Measurements from ENCODE around the gene PTCHD4.
A peak's percentile ranks its signal among the peaks of the same experiment; 100 is the strongest.
"Not testable (repeated sequence)": the region's sequence is repeated elsewhere in the genome, so short reads cannot be mapped to it uniquely, and the experiment has no call there.

Gene PTCHD4

DNA sequence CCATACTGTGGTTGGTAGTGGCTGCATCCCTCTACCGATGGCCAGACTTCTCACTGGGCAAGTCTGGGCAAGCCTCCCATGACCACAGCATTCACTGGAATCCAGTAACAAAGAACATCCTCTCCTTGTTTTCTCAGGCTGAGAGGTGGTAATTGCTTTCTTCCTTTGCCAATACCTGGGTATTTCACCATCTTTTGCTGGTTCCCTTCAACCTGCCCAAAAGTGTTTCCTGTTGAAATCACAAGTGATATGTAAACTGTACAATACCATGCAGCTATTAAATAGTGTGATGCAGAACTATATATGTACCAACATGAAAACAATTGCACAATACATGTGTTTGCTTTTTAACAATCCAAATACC, at the start of gene PTCHD4:
Gene PTCHD4 (minus strand): TSS at position 55 of the 364 bp plus-strand sequence. CDS start 42,240 bp downstream, outside the sequence.
- DNase-seq, result no peak

DNA sequence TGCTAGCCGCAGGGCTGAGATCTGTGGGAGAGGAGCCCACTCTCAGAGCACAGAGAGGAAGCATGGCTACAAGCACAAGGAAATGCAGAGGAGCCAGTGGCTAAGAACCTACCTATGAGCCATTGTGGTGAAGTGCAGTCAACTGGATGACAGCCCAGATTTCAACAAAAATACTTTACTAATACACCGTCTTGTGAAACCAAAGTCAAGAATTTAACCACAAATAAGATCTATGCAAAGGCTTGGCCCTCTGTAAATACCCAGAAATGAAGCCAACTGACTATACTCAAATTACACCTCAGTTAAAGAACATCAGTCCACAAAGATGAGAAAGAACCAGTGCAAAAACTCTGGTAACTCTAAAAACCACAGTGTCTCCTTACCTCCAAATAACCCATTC, 40.1 kb upstream of the PTCHD4 start:
- no peak for DNase-seq

DNA sequence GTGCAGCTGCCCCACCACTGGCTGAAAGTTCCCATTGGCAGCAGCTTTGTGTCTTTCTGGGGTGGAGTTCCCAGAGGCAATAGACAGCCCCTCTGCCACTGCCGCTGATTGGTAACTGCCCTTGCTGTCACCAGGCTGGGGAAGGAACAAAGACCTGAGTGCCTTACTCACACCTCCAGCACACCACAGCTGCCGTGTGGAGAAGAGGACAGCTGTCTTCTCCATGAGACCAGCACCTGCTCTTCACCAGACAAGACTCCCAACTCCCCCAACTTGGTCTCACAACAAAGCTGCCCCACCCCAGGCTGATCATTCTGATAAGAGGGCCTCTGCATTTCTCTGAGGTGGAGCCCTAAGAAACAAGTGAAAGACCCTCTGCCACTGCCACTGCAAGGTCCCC, 39.7 kb upstream of the PTCHD4 start:
- no peak for DNase-seq

DNA sequence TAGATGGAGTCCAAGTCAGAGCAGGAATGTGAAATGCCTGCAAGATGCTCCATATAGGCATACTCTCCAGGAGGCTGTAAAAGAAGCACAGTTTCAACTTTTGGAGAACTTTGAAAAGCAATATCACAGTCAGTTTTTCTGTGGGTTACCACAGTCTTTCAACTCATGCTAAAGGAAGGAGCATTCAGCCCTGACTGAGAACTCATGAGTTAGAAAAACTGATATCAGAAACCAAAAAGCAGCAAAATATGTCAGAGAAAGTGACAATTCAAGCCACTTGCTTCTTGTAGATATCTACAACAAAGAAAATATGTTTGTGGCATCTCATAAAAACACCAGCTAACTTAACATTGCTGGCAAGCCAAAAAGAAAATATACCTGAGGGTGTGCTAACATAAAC, 36.1 kb upstream of the PTCHD4 start:
- DNase-seq, result no peak

DNA sequence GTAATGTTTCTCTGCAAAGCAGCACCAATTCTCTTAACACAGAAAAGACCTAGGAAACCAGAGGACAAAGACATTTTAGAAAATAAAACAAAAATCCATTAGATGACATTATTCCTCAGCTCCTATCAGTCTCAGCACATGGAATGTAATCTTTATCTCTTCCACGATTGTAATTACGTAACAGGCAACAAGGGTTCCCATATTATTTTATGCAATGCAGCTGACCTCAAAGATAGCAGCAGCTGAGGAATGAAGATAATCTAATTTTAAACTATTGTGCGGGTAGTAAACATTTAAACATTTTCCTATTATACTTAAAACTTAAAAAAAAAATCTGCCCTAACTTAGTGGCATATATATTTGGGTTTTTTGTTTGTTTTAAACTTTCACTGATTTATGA, 33.0 kb upstream of the PTCHD4 start:
- DNase-seq, result peak; percentile 6

DNA sequence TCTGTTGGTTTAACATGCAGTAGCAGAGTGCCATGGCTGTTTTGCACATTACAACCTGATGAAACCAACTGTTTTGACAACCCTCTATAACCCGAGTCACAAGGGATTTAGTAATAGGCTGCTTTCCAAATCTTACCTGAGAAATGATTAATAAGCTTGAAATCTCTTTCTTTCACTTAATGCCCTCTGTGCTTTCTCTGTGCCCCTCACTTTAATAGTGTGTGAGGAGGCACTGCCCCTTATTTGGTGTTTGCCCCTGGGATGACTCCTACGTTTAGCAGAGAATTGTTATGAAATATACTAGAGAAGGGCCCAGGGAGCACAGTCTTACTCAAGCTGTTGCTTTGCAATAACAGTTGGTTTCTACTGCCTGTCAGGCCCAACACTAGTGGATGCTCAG, 31.0 kb upstream of the PTCHD4 start:
- no peak for DNase-seq

DNA sequence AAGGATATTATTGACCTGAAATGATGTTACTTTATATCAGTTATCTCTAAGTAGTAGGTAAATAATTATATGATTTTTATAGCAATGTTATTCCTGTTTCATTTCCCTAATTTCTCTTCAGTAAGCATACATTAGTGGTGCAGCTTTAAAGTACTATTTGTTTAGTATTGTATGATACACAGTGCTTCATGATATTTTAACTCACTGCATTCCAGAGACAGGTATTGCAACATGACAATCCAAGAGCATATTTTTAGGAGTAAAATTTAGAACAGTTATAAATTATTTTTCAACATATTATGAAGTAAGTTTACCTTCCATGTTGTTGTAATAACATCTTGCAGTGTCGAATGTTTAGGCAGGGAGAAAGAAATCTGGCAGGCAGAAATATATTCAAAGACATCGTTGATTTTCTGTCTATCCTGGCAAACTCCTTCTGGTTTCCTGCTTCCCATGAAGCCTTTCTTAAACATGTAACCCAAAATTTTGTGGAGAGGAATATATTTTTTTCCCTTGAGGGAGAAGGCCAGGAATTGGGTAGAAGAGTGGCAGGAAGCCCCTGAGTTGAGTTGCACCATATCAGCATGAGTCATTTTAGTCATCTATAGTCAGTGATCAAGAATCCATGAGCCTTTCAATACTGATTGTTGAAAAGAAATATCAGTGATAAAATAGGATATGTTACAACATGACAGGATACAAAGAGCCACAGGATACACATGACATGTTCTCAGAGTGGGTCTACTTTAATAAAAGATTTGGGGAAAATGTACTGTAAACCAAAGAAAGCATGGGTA, 29.0 kb upstream of the PTCHD4 start:
- no peak for DNase-seq

DNA sequence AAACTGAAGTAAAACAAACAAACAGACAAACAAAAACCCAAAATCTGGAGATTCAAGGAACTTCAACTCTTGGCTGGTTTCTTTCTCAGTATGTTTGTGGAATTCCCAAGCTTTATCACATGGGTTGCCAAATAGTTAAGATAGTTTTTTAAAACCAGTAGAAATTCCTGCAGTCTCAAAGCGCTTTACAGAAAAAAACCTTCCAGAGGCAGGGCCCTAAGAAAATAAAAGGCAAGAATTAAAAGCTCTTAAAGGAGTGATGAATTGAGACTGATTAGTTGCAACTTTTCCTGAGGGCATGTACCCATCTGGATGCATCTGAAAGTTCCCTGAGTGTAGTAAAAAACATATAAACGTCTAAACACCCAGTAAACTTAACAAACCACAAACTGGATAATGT, 25.9 kb upstream of the PTCHD4 start:
- DNase-seq, result no peak

DNA sequence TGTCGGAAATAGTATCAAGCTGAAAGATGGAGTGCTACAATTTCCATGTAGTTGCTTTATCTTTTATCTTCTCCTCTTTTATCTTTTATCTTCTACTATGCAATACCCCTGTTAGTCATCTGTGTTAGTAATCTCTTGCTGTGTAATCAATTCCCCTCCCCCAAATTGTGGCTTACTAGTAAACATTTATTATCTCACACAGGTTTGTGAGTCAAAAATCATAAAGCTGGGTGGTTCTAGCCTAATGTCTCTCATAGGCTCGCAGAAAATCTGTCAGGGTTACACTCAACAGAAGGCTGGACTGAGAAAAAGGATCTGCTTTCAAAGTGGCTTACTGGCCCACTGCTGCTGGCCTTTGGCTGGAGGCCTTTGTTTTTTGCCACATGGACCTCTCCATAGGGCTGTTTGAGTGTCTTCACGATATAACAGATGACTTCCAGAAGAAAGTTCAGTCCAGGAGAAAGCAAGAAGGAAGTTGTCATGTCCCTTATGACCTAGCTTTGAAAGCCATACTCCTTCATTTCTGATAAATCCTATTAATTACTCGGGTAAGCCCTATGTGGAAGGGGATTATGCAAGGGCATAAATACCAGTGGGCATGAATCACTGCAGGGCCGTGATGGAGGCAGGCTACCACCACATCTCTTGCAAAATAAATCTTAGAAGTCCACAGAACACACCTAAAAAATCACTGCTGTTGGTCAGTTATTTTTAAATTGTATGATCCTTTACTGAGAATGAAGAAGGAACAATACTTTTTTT, 24.5 kb upstream of the PTCHD4 start:
- DNase-seq, result no peak

DNA sequence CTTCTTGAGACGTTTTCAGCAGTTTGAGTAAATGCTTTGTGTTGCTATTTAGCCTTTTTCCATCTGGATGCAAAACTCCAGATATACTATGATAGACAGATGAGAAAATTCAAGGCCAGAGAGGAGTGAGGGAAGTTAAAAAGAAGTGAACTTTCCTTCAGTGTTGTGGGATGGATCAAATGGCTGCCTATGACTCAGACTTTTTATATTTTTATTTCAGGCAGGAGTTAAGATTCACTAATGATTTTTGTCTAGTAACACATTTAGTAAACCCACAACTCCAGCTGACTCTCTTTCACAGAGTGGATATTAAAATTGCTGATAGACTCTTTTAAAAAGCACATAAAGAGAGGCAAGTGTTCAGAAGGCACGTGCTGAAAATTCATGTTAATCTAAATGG, 23.2 kb upstream of the PTCHD4 start:
- no peak for DNase-seq

DNA sequence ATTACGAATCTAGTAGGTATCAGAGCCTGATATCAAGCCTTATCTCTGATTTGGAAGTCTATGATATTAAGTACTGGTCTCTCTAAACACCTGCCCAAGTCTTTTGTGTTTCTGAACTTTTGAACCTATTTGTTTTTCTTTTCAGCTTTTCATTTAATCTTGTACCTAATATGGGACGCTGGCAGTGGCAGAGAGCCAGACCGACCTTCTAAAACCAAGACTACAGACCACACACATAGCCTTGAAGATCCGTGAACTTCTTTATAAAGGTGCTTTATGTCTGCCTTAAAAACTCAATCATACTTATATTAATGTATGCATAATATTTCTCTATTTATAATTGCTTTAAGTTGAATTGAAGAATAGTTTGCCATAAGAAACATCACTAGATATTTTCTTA, 12.6 kb upstream of the PTCHD4 start:
- DNase-seq, result no peak

DNA sequence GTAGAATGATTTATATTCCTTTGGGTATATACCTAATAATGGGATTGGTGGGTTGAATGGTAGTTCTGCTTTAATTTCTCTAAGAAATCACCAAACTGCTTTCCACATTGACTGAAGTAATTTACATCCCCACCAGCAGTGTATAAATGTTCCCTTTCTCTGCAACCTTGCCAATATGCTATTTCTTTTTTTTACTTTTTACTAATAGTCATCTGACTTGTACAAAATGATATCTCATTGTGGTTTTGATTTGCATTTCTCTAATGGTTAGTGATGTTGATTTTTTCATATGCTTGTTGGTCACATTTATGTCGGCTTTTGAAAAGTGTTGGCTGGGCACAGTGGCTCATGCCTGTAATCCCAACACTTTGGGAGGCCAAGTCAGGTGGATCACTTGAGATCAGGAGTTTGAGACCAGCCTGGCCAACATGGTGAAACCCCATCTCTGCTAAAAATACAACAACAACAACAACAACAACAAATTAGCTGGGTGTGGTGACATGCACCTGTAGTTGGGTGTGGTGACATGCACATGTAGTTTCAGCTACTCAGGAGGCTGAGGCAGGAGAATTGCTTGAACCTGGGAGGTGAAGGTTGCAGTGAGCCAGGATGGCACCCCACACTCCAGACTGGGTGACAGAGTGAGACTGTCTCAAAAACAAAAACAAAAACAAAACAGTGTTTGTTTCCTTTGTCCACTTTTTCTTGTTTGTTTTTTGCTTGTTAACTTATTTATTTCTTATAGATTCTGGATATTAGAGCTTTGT, 11.2 kb upstream of the PTCHD4 start:
- DNase-seq, result not testable (repeated sequence)

DNA sequence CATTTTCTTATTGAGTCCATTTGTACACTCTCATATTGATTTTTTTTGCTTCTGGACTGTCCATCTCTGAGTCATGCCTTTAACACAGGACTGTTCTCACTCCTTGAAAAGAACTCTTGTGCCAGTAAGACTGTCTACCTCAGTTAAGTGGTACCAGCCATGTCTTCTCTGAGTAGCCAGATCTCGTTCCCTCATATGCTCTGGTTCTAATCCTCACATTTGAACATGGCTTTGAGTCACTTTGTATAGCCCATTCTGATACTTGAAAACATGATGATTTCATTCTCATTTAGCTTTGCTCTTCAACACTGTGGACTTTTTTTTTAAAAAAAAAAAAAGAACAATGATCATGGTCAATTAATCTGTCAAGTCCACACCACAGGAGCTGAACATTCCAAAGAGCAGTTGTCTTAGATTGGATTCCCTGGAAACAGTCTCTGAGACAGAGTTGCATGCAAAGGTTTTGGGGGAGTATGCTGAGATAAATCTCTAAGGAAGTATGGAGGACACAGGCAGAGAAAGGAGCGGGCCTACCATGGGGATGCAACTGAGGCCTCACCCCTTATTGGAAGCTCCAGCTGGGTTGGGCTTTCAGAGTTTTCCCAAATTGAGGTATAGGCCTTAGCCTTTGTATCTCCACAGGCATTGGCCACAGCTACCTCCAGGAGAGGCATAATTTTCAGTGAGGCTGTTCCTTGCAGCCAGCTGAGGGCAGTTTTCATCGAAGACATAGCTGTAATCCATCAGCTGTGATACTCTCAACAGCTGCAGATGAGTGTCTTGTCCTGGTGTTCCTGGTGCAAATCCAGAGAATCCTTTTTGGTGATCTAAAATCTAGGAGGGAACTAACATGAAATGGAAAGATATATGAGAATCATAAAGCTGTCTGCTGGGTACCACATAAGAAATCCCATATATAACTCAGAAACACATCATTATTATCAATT, 6.0 kb upstream of the PTCHD4 start:
- no peak for DNase-seq

DNA sequence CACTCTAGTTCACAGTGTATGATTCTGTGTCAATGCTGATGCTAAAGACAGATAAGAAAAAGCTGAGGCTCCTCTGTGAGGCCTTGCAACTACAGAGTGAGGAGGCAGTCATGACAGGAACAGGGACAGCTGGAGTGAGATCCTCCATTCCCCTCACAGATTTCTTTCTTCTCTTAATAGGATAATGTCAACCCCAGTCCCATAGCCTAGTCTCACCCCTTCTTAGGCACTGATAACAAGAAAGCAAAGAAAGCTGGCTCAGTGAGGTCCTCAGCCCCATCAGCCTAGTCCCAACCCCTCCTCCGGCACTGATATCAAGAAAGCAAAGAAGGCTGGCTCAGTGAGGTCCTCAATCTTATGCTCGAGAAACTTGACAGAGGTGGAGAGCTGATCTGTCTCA, 2.1 kb upstream of the PTCHD4 start:
- no peak for DNase-seq

DNA sequence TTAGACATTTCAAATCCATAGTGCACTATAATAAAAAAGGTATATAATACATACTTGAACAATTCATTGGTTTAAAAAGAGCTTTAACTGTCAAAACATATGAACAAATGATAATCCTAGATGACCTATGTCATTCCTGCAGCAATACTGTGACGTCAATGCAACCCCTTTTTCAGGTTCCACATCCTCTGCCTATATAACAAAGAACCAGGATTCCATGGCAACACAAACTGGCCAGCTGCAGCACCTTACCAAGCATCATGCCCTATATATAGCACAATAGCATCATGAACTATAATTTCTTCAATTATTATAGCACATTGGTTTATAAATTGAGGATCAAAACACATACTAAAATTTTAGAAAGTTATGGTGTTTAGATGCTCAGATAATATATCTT, 578 bp upstream of the PTCHD4 start:
- no peak for DNase-seq

DNA sequence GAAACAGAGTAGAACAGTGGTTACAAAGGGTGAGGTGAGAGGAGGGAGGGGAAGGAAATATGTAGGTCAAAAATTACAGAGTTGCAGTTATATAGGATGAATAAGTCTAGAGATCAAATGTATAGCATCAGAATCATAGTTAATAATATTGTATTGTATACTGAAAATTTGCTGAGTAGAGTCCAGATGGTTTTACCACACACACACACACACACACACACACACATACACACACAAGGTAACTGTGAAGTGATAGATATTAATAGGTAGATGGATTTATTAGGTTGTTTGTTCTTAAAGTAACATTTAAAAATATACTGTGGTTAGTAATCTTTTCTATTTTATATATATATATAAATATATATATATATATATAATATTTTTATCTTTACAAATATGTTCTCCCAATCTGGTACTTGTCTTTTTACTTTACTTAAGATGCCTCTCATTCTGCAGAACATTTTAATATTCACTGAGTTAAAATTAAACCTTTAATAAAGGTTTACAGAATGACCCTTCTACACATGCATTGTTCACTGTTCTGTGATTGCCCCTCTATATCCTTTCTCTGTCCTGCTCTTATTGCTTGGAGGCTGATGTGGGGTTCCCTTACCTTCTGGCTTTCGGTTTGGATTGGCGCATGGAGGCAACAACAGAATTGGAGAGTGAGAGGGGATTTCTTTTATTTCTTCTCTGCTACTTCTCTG, 408 bp downstream of the PTCHD4 start:
- no peak for DNase-seq

DNA sequence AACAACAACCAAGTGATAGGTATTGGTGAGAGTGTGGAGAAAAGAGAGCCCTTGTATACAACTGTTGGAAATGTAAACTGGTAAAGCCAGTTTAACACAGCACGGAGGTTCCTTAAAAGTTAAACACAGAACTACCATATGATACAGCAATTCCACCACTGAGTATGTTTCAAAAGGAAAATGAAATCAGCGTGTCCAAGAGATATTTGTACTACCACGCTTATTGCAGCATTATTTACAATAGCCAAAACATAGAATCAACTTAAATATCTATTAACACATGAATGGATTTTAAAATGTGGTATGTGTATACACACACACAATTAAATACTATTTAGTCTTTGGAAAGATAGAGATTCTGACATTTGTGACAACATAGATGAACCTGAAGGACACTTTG, 1.1 kb downstream of the PTCHD4 start:
- DNase-seq, result no peak

DNA sequence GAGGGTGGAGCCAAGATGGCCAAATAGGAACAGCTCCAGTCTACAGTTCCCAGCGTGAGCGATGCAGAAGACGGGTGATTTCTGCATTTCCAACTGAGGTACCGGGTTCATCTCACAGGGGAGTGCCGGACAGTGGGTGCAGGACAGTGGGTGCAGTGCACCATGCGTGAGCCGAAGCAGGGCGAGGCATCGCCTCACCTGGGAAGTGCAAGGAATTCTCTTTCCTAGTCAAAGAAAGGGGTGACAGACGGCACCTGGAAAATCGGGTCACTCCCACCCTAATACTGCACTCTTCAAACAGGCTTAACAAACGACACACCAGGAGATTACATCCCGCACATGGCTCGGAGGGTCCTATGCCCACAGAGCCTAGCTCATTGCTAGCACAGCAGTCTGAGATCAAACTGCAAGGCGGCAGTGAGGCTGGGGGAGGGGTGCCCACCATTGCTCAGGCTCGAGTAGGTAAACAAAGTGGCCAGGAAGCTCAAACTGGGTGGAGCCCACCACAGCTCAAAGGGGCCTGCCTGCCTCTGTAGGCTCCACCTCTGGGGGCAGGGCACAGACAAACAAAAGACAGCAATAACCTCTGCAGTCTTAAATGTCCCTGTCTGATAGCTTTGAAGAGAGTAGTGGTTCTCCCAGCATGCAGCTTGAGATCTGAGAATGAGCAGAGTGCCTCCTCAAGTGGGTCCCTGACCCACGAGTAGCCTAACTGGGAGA, 8.4 kb downstream of the PTCHD4 start:
- not testable (repeated sequence) for DNase-seq

DNA sequence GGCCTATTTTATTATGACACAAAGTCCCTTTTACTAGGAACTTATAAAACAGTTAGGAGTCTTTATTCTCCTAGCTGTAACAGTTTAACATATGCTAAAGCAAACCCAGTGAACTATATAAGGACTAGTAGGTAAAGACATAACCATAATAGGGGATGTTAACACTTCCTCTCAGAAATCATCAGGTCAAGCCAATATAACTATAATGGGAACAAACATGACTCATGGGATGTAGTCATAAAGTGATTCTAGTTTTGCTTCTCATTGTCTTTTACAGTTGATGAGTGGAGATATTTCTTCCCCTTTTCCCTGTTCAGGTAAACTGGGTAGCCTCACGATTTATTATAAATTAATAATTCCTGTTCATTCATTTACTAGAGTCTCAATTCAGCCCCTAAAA, 9.7 kb downstream of the PTCHD4 start:
- DNase-seq, result no peak

DNA sequence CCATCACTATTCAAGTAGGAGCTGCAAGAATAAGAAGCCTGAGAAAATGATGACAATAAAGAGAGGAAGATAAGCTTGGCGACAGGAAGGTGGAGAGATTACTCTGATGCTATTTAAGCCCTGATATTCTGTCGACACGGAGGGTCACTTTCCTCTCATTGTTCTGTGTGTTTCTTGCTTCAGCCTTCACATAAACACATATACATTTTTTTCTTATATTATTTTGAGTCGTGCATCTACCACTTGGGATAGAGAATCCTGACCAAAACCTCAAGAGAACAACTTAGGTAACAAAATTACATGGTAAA, 10.5 kb downstream of the PTCHD4 start:
- DNase-seq, result no peak
